GM12891 (cell line): ENCODE results near the gene TNS3.

ENCODE experiments used
- PAX5 ChIP-seq: IDR thresholded peaks from 2 replicates; pipeline ENCODE4 v1.6.1; 2011; ENCODE audit warnings: low read length, moderate library complexity, mild to moderate bottlenecking; ENCODE audit not compliant: insufficient read depth, severe bottlenecking
- POLR2A ChIP-seq: IDR thresholded peaks from 2 replicates; pipeline ENCODE4 v1.6.1; 2011; ENCODE audit warnings: low read depth, low read length, control low read depth
- POLR2AphosphoS5 ChIP-seq: IDR thresholded peaks from 2 replicates; pipeline ENCODE4 v1.6.1; 2011; ENCODE audit warnings: low read depth, low read length, control low read depth
- SPI1 ChIP-seq: IDR thresholded peaks from 2 replicates; pipeline ENCODE4 v1.6.1; 2011; ENCODE audit warnings: low read depth, low read length, control low read depth
- TAF1 ChIP-seq: IDR thresholded peaks from 2 replicates; pipeline ENCODE4 v1.6.1; 2011; ENCODE audit warnings: low read depth, low read length, control low read depth

- no peak for TF ChIP-seq POLR2A
- no peak for TF ChIP-seq POLR2AphosphoS5
- no peak for TF ChIP-seq TAF1
- no peak for TF ChIP-seq SPI1
- no peak for TF ChIP-seq PAX5
These were observed 340.5 kb downstream of the TNS3 start for GRCh38 chr7:47241112-47242065.
